Stimulated activated CD4-positive, alpha-beta T cell treated with anti-CD3 and anti-CD28 coated beads, Interleukin-12 subunit alpha, Interleukin-12 subunit beta, amount 100 ng/mL, for 48 hours (primary cell): ENCODE data around the gene ZNF446.
"Not testable (repeated sequence)": the region's sequence is repeated elsewhere in the genome, so short reads cannot be mapped to it uniquely, and the experiment has no call there.

Source experiments
- DNase-seq, 3 donors: peaks; one replicate each; pipeline ENCODE4 v3.0.0-alpha.2; 2020; ENCODE audit warnings: low read depth in 2 of 3, low spot score in 1 of 3

Gene ZNF446

GRCh38 chr19:58469241-58470013 lies 6.7 kb upstream of the ZNF446 start:
- no peak for DNase-seq

GRCh38 chr19:58470837-58471543 lies 5.2 kb upstream of the ZNF446 start:
- DNase-seq, result not testable (repeated sequence)

GRCh38 chr19:58471736-58472135 lies 4.4 kb upstream of the ZNF446 start:
- no peak for DNase-seq

- no peak for DNase-seq
These were observed 2.4 kb upstream of the ZNF446 start for GRCh38 chr19:58473775-58474174.

- DNase-seq, result no peak
These were observed 1.7 kb upstream of the ZNF446 start for GRCh38 chr19:58474291-58474996.

- peak in 1 of 3 donors; percentile 30 for DNase-seq
These were observed 997 bp upstream of the ZNF446 start for GRCh38 chr19:58474997-58475713.

GRCh38 chr19:58476498-58477015 lies 405 bp downstream of the ZNF446 start:
- DNase-seq, result no peak

GRCh38 chr19:58477130-58477529 lies 978 bp downstream of the ZNF446 start:
- DNase-seq, result no peak

GRCh38 chr19:58477871-58478270 lies 1.7 kb downstream of the ZNF446 start:
- no peak for DNase-seq

- no peak for DNase-seq
These were observed 3.2 kb downstream of the ZNF446 start for GRCh38 chr19:58479303-58479702.

- no peak for DNase-seq
These were observed 3.8 kb downstream of the ZNF446 start for GRCh38 chr19:58479736-58480480.

GRCh38 chr19:58480481-58480830 lies 4.3 kb downstream of the ZNF446 start:
- DNase-seq, result no peak

- DNase-seq, result no peak
These were observed 4.7 kb downstream of the ZNF446 start for GRCh38 chr19:58480831-58481230.

- DNase-seq, result no peak
These were observed 6.2 kb downstream of the ZNF446 start for GRCh38 chr19:58482372-58482771.

- DNase-seq, result no peak
These were observed 7.6 kb downstream of the ZNF446 start for GRCh38 chr19:58483776-58484175.

GRCh38 chr19:58484349-58484748 lies 8.2 kb downstream of the ZNF446 start:
- not testable (repeated sequence) for DNase-seq

GRCh38 chr19:58491393-58491792 lies 15.2 kb downstream of the ZNF446 start:
- no peak for DNase-seq

- DNase-seq, result no peak
These were observed 16.1 kb downstream of the ZNF446 start for GRCh38 chr19:58492265-58492664.

GRCh38 chr19:58497634-58498170 lies 21.6 kb downstream of the ZNF446 start:
- DNase-seq, result no peak

GRCh38 chr19:58498316-58499020 lies 22.3 kb downstream of the ZNF446 start:
- DNase-seq, result no peak
